Neural crest cell (in vitro differentiated cells): ENCODE data around the gene SLC25A21. TPM values are rescaled to one million over a fixed set of nuclear protein-coding genes. Genes with fewer than 3 reads are reported as not detected.

Source experiments
- DNase-seq: peaks from one replicate; pipeline ENCODE4 v3.0.0; 2021; ENCODE audit warnings: low read depth, mixed read lengths, low spot score
- H3K27ac Mint-ChIP-seq: one replicate; pipeline ENCODE4 v1.8.0; 2021; ENCODE audit warnings: mild to moderate bottlenecking, mixed read lengths; ENCODE audit not compliant: unreplicated experiment
- H3K27me3 Mint-ChIP-seq: 2 replicates; pipeline ENCODE4 v1.8.0; 2021; ENCODE audit warnings: low read depth, mild to moderate bottlenecking, mixed read lengths
- H3K36me3 Mint-ChIP-seq: 2 replicates; pipeline ENCODE4 v1.8.0; 2021; ENCODE audit warnings: low read depth, mild to moderate bottlenecking, mixed read lengths
- H3K4me1 Mint-ChIP-seq: 2 replicates; pipeline ENCODE4 v1.8.0; 2021; ENCODE audit warnings: mixed read lengths
- H3K4me3 Mint-ChIP-seq: one replicate; pipeline ENCODE4 v1.8.0; 2021; ENCODE audit warnings: mild to moderate bottlenecking, mixed read lengths
- H3K9me3 Mint-ChIP-seq: 2 replicates; pipeline ENCODE4 v1.8.0; 2021; ENCODE audit warnings: mixed read lengths
- CTCF ChIP-seq: fragments of 200-600 bp; sonication (generic); conservative IDR thresholded peaks from 2 replicates; pipeline ENCODE4 v1.5.0; 2021; ENCODE audit warnings: antibody characterized with exemption, mild to moderate bottlenecking
- total RNA-seq: library from RNA; stranded (reverse); gene quantifications from 2 replicates; pipeline ENCODE4 v1.2.1, GENCODE V29; 2021

SLC25A21 gene
- total RNA-seq, 1 donor from 2014 or later, result 2.2 TPM

GRCh38 chr14:36667679-36668078 is 504.7 kb downstream of the SLC25A21 start:
- Mint-ChIP-seq H3K4me1 (peaks cover 13% of the 10 kb centered on the region), H3K36me3 (no peaks in the 10 kb centered on the region), H3K27ac (no peak overlapping the region), H3K4me3 (no peak overlapping the region), H3K27me3 (peaks cover 94% of the 10 kb centered on the region), H3K9me3 (no peaks in the 10 kb centered on the region)
- no peak for TF ChIP-seq CTCF
- DNase-seq, result no peak

- Mint-ChIP-seq H3K27ac (no peak overlapping the region), H3K4me1 (peaks cover 21% of the 10 kb centered on the region), H3K4me3 (no peak overlapping the region), H3K9me3 (no peaks in the 10 kb centered on the region), H3K36me3 (no peaks in the 10 kb centered on the region), H3K27me3 (peaks cover 96% of the 10 kb centered on the region)
- no peak for TF ChIP-seq CTCF
- no peak for DNase-seq
These were observed 505.8 kb downstream of the SLC25A21 start for GRCh38 chr14:36666416-36667206.

- no peak for DNase-seq
- Mint-ChIP-seq H3K4me1 (peaks cover 25% of the 10 kb centered on the region), H3K9me3 (no peaks in the 10 kb centered on the region), H3K4me3 (peak overlapping the region; percentile 31), H3K27ac (no peak overlapping the region), H3K27me3 (peaks cover 96% of the 10 kb centered on the region), H3K36me3 (no peaks in the 10 kb centered on the region)
- TF ChIP-seq CTCF, result no peak
These were observed 506.5 kb downstream of the SLC25A21 start for GRCh38 chr14:36665887-36666415.

- no peaks in the 10 kb centered on the region for H3K36me3 Mint-ChIP-seq
- H3K4me1 Mint-ChIP-seq, result peaks cover 25% of the 10 kb centered on the region
- DNase-seq, result no peak
- no peak overlapping the region for H3K27ac Mint-ChIP-seq
- no peak for TF ChIP-seq CTCF
- peaks cover 96% of the 10 kb centered on the region for H3K27me3 Mint-ChIP-seq
- H3K9me3 Mint-ChIP-seq, result no peaks in the 10 kb centered on the region
- peak overlapping the region; percentile 4 for H3K4me3 Mint-ChIP-seq
These were observed 507.8 kb downstream of the SLC25A21 start for GRCh38 chr14:36664322-36665193.

GRCh38 chr14:36663404-36664321 is 508.7 kb downstream of the SLC25A21 start:
- Mint-ChIP-seq H3K4me3 (peak overlapping the region; percentile 39), H3K27me3 (peaks cover 97% of the 10 kb centered on the region), H3K27ac (no peak overlapping the region), H3K4me1 (peaks cover 29% of the 10 kb centered on the region), H3K36me3 (no peaks in the 10 kb centered on the region), H3K9me3 (no peaks in the 10 kb centered on the region)
- TF ChIP-seq CTCF, result no peak
- DNase-seq, result no peak
